K562 (cell line): ENCODE data around the gene DBT. TPM values are rescaled to one million over a fixed set of nuclear protein-coding genes. Genes with fewer than 3 reads are reported as not detected.

Experiments
- ADNP ChIP-seq: fragments of 200-800 bp; sonication (Bioruptor generic); IDR thresholded peaks from 2 replicates; pipeline ENCODE4 v1.6.1; 2016; ENCODE audit warnings: missing genetic modification characterization, missing compliant biosample characterization
- ARID4B ChIP-seq: sonication (generic); formaldehyde crosslinking; IDR thresholded peaks from 2 replicates; pipeline ENCODE4 v1.8.0; 2022; ENCODE audit warnings: mild to moderate bottlenecking, missing genetic modification reagents
- BCOR ChIP-seq: fragments of 450-650 bp; IDR thresholded peaks from 2 replicates; pipeline ENCODE4 v1.6.1; 2016
- CHD2 ChIP-seq: IDR thresholded peaks from 2 replicates; pipeline ENCODE4 v1.6.1; 2011; ENCODE audit warnings: low read depth, low read length
- E2F4 ChIP-seq: sonication (generic); formaldehyde crosslinking; IDR thresholded peaks from 2 replicates; pipeline ENCODE4 v1.8.0; 2022; ENCODE audit warnings: mild to moderate bottlenecking, low read depth, missing genetic modification reagents
- EZH2 ChIP-seq: IDR thresholded peaks from 2 replicates; pipeline ENCODE4 v1.6.1; 2012; ENCODE audit warnings: low read depth, mild to moderate bottlenecking, inconsistent platforms, low read length, borderline replicate concordance
- LCOR ChIP-seq: sonication (generic); formaldehyde crosslinking; IDR thresholded peaks from 2 replicates; pipeline ENCODE4 v1.8.0; 2022; ENCODE audit warnings: mild to moderate bottlenecking, missing genetic modification reagents
- MEF2A ChIP-seq: IDR thresholded peaks from 2 replicates; pipeline ENCODE4 v1.6.1; 2011; ENCODE audit warnings: low read depth, mild to moderate bottlenecking, low read length, moderate library complexity; ENCODE audit not compliant: control insufficient read depth
- MTA2 ChIP-seq: fragments of 450-650 bp; IDR thresholded peaks from 2 replicates; pipeline ENCODE4 v1.6.1; 2016; ENCODE audit warnings: low read depth
- NEUROD1 ChIP-seq: fragments of 150-350 bp; IDR thresholded peaks from 2 replicates; pipeline ENCODE4 v1.6.1; 2014; ENCODE audit warnings: borderline replicate concordance, low read length, low read depth; ENCODE audit not compliant: partially characterized antibody
- PHB ChIP-seq: fragments of 250-450 bp; sonication (Bioruptor Pico); IDR thresholded peaks from 2 replicates; pipeline ENCODE4 v1.5.0; 2021
- POLR3G ChIP-seq: IDR thresholded peaks from 2 replicates; pipeline ENCODE4 v1.6.1; 2011; ENCODE audit not compliant: insufficient read length, insufficient replicate concordance; ENCODE audit errors: extremely low read depth
- PYGO2 ChIP-seq: fragments of 450-650 bp; IDR thresholded peaks from 2 replicates; pipeline ENCODE4 v1.6.1; 2016; ENCODE audit warnings: mild to moderate bottlenecking, missing genetic modification characterization, moderate library complexity, missing compliant biosample characterization
- RAD51 ChIP-seq: fragments of 450-650 bp; IDR thresholded peaks from 2 replicates; pipeline ENCODE4 v1.7.1; 2016; ENCODE audit warnings: low read depth, mild to moderate bottlenecking, borderline replicate concordance
- SMARCA4 ChIP-seq: fragments of 450-650 bp; IDR thresholded peaks from 2 replicates; pipeline ENCODE4 v1.6.1; 2016
- SP1 ChIP-seq: sonication (generic); formaldehyde crosslinking; IDR thresholded peaks from 2 replicates; pipeline ENCODE4 v1.8.1; 2022; ENCODE audit warnings: mild to moderate bottlenecking, missing genetic modification reagents
- THAP7 ChIP-seq: fragments of 250-450 bp; sonication (Bioruptor Pico); IDR thresholded peaks from 2 replicates; pipeline ENCODE4 v1.5.0; 2021
- ZMIZ1 ChIP-seq, 2 experiments: fragments of 150-350 bp in 1 of 2; IDR thresholded peaks; 2 replicates each; pipeline ENCODE4 v1.6.1; 2012 to 2016; ENCODE audit warnings: low read depth in 2 of 2, low read length in 2 of 2, mild to moderate bottlenecking in 1 of 2, moderate library complexity in 1 of 2
- ZNF551 ChIP-seq: fragments of 250-450 bp; sonication (Bioruptor Pico); IDR thresholded peaks from 2 replicates; pipeline ENCODE4 v1.5.0; 2021; ENCODE audit warnings: mild to moderate bottlenecking, moderate library complexity
- ZNF785 ChIP-seq: fragments of 250-450 bp; sonication (Bioruptor Pico); IDR thresholded peaks from 2 replicates; pipeline ENCODE4 v1.4.0; 2020; ENCODE audit warnings: mild to moderate bottlenecking
- ZSCAN32 ChIP-seq: fragments of 450-650 bp; formaldehyde crosslinking; IDR thresholded peaks from 2 replicates; pipeline ENCODE4 v1.4.0; 2020; ENCODE audit warnings: mild to moderate bottlenecking, moderate library complexity
- polyA plus RNA-seq, 8 experiments: library from polyadenylated mRNA; depleted of rRNA in 4 of 8; stranded (reverse) in 5 of 8; unstranded in 3 of 8; fragments of >200 nt; fragmentation: Nextera tagmentation in 2 of 8; fragmentation: Illumina TruSeq in 1 of 8; extraction: Ambion mirVana in 2 of 8; extraction: Trizol in 1 of 8; gene quantifications; 2 replicates each; pipeline versions ENCODE4 v1.2.1 to v1.2.3, GENCODE V29; 2011 to 2014; ENCODE audit warnings: inconsistent platforms in 1 of 8, missing spikeins in 1 of 8
- total RNA-seq, 7 experiments: library from RNA; depleted of rRNA in 6 of 7; stranded (reverse); fragments of >200 nt in 6 of 7; fragmentation: Illumina TruSeq in 2 of 7; extraction: Trizol in 2 of 7; gene quantifications; 2 replicates each; pipeline versions ENCODE4 v1.2.1 to v1.2.3, GENCODE V29; 2011 to 2021; ENCODE audit warnings: low replicate concordance in 1 of 7

Gene DBT
- total and polyA plus RNA-seq, 9 of the 15 experiments (the other 6 are each of a cell fraction or from before 2014, with no cell fraction given), result 2.7 to 13.5 (median 7.3) TPM

GRCh38 chr1:100265562-100265930, 15.9 kb upstream of the DBT start (continued):
- TF ChIP-seq ZMIZ1 (IDR thresholded peaks at IDR 0.05; ENCODE audit: low read depth in 2 of 2, low read length in 2 of 2) (no peak), E2F4 (CRISPR knock-in tag) (no peak), ZSCAN32 (CRISPR knock-in tag) (no peak), PYGO2 (no peak), BCOR (0 out of 2 replicates have a peak, but pooled peaks have one; percentile 15), EZH2 (no peak), CHD2 (no peak), ARID4B (no peak), MTA2 (no peak), PHB (CRISPR knock-in tag) (no peak), NEUROD1 (no peak), POLR3G (no peak), ZNF551 (CRISPR knock-in tag) (no peak), ADNP (tag) (no peak), ZNF785 (CRISPR knock-in tag) (no peak), RAD51 (no peak), LCOR (CRISPR knock-in tag) (no peak), MEF2A (no peak), SMARCA4 (peak; percentile 75), THAP7 (no peak), SP1 (CRISPR knock-in tag) (no peak)
